NK-92 (cell line): Measurements from ENCODE around the gene HS6ST3.

Experiments used
- DNase-seq: peaks from one replicate; lab custom pipeline; 2025; ENCODE audit not compliant: unreplicated experiment; lab: John Stamatoyannopoulos, UW

Gene HS6ST3

DNA sequence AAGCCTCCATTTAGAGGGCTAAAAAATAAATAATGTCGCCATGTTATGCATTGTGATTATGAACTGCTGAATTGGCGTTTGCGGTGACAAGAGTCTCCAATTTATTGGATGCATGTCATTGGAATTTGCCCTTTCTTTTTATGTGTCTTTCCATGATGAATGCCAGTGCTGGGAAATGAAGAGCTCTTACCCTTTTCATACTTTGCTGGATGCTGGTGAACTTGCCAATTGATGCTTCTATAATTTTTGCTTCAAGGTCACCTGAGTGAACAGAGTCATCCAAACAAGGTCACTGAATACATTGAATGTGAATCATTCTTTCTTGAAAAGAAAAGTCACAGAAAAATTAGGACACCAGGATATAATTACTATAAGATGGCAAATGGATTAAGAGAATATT lies 556.2 kb downstream of the HS6ST3 start:
- DNase-seq: no peak

DNA sequence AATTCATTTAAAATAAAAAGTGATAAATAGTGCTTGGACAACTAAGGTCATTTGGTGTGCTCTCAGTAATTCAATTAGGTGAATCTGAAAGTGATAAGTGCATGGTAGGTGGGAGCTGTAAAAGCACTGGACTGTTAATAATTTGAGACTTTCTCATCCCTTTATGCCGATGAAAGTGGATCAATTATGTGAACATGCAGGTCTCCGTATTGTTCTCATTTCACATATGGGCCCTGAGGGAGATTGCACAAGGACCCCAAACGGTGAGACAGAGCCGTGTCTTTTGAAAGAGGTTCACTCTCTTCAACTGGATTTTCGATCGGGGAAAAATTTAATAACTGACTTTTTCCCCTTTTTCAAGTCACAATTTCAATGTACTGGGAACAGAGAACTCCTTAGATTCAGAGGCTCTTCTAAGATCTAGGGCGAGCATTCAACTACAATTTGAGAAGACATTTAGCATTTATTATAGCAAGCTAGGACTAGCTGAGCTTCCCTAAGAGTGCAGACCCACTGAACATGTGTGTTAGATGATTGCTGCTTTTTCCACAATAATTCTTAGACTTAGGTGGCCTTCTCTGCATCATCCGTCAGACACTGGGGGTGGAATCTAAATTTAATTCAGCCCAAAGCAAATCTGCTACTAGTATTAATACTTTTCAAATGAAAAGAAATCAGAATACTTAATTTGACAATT lies 556.8 kb downstream of the HS6ST3 start:
- DNase-seq: no peak

- DNase-seq: no peak
These were observed 560.5 kb downstream of the HS6ST3 start for GRCh38 chr13:96650301-96650886.

DNA sequence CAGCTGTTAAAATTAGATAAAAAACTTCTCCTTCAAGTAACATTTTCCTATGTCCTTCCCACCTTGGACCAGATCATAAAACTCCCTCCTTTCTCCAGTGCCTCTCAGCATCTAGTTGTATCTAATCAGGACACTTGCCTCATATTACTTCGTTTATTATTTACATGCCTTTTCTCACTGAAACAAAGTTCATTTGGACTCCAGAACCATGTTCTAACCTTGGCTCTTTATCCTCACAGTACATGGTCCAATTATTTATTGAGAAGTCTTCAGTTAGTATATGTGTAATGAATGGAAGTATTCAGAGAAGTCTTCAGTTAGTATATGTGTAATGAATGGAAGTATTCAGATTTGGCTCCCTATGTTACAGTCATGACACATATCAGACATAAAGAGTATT lies 561.7 kb downstream of the HS6ST3 start:
- no peak for DNase-seq

GRCh38 chr13:96652506-96652905 lies 562.6 kb downstream of the HS6ST3 start:
- no peak for DNase-seq

GRCh38 chr13:96661612-96662011 lies 571.7 kb downstream of the HS6ST3 start:
- DNase-seq: no peak

DNA sequence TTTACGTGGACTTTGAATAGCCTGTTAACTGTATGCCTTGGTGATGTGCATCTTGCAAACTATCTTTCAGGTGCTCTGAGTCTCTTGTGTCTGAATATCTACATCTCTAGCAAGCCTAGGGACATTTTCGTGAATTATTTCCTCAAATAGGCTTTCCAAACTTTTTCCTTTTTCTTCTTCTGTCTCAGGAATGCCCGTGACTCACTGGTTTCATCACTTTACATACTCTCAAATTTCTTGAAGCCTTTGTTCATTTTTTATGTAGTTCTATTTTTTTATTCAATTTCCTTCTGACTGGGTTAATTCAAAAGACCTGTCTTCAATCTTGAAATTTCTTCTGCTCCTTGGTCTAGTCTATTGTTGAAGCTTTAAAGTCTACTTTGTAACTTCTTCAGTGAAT lies 572.1 kb downstream of the HS6ST3 start:
- no peak for DNase-seq

DNA sequence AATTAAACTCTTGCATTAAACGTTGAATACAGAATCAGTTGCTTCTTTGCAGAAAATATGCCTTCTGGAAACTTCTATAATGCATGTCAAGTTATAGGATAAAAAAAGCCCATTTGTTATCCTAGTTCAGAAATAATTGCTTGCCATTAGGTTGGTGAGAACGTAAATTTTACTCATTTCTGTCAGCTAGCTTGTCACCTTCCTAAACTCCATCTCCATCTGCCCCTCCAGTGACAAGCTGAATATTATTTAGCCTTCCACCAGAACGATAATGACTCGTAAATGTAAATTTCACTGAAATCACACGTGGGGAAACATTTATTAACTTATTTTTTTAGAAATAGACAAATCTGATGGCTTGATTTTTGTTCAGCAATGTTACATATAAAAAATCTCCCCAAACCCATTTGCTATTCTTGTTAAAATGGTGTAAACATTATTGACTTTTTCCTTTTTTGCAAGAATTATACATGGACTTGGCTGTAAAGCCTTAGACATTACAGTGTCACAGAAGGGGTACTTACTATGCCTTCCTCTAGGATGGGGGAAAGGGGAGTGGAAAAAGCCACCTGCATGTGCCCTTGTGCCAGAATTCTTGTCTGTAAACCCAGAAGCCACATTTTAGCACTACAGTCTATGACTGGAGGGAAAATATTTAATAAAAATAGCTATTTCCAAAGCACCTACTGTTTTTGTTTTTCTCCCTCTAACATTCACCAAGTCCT lies 577.5 kb downstream of the HS6ST3 start:
- no peak for DNase-seq

DNA sequence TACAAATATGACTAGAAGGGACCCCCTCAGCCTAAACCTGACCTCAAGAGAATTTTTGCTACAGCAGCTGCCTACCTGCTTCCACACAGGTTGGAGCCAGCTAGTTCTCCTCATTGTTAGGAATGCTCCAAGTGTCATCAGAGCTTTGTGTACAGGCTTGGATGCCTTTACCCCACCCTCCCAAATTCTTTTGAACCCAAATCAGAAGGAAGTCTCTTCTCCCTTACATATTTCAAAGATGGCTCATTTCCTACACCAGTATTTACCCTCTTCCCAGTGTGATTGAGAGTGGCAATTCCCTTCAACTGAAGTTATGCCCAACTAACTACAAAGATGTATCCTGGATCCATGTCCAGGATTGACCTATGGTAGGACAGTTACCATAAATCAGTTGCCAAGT lies 581.2 kb downstream of the HS6ST3 start:
- DNase-seq: no peak

DNA sequence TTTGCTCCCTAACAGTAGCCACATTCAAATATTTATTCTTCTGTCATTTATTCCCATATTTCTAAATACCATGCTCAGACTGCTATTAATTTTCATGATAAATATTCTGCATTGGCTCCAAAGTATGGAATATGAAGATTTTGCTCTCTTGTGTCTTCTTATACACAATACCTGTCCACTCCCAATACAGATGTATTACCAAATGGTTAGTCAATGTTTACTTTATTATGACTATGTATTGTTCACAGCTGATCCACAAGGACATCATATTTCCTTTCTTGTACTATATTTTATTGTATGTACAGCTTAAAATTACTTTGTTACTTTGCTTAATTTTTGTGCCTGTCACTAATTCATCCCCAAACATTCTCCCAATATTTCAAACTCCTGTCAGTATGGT lies 582.1 kb downstream of the HS6ST3 start:
- DNase-seq: no peak

- DNase-seq: no peak
These were observed 583.9 kb downstream of the HS6ST3 start for GRCh38 chr13:96673825-96674224.

GRCh38 chr13:96677029-96677428 lies 587.1 kb downstream of the HS6ST3 start:
- DNase-seq: no peak

GRCh38 chr13:96678801-96679200 lies 588.9 kb downstream of the HS6ST3 start:
- DNase-seq: no peak

DNA sequence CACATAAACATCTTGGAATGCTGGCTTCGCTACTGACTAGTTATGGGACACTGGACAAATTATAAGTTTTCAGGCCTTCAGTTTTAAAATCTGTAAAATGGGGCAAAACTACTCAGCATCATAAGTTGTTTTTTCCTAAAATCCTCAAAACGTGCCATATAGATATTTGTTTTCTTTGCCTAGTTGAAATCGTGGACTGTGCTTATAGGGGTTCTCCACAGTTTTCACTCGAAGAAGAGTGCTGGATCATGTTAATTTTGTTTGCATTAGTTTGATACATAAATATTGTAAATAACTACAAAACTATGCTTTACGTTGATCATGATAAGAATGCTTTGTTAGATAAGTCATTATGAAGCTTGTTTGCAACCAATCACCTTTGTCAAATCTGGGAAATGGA lies 591.0 kb downstream of the HS6ST3 start:
- DNase-seq: no peak

DNA sequence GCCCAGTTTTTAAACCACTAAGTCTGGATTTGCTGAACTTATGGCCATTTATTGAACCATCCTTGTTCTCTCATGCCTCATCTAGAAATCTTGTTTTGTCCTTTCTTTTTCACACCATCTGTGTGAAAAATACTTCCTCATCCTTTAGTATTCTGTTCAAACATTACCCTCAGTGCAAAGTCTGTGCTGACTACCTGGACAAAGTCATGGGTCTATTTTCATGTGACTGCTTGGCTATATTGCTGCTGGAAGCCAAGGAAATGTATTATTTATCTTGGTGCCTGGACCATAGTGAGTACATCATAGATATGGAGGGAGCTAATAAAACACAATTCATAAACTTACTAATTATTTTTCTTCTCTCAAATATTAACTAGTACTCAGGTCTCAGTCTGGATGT lies 591.9 kb downstream of the HS6ST3 start:
- DNase-seq: no peak

DNA sequence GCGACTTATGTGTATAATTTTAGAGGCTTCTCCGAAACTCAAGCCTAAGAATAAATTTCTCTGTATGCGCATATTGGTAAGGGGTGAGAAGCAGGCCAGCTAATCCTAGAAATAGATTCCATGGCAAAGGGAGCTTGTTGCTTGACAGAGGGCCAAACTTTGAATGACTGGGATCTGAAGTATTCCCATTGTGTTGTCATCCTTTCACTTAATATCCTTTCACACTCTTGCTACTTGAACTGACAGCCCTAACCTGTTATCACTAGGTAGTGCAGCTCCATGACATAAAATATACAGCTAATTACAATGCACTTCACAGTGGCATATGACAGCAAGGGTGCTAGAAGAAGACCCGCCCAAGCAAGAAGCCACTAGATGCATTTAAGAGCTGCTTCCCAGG lies 594.6 kb downstream of the HS6ST3 start:
- no peak for DNase-seq

DNA sequence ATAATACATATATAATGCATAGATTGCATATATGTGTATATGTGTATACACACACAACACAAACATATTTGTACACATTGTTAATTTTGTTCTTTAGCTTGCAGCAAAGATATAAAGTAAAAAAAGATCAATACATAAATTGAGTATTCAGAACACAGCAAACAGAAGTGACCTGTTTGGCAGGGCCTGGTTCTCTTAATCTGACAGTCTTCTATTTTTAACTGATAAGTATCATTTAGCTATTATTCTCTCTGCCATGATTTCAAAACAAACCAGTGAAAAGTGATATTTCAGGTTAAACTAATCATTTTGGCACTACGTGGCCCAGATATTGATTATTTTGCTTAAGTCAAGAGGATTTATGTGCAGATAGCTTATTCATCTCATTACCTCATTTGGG lies 595.0 kb downstream of the HS6ST3 start:
- DNase-seq: no peak

DNA sequence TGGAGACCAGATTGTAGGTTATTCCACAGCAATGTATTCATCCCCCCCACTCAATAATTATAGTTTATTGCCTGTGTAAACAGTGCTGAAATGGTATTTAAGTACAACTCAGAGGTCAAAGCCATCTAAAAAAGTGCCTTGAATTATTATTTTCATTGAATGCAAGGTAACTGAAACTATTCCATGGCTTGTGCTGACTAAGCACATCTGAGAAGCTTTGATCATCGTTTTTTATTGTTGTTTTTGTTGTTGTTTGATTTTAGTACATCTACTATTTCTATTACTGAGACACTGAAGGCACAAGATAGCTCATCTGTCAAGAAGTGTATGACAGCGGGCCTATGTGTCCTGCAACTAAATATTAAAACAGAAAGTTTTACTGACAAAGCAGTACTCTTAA lies 596.4 kb downstream of the HS6ST3 start:
- no peak for DNase-seq

DNA sequence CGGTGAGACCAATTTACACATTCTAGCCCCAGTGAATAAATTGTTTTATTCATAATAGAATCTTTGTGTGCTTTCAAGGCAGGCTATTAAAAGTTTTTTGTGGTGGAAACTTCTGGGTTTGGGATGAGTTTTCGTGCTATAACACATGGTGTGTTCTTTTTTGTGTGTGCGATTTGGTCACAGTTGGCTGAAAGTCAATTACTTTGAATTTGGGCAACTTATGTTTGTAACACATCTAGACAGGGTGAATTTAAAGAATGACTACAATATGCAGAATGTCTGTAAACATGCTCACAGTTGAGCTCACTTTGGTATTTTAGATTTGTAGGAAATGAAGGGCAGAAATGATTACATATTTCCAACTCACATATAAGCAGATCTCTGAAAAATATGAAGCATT lies 597.3 kb downstream of the HS6ST3 start:
- no peak for DNase-seq

DNA sequence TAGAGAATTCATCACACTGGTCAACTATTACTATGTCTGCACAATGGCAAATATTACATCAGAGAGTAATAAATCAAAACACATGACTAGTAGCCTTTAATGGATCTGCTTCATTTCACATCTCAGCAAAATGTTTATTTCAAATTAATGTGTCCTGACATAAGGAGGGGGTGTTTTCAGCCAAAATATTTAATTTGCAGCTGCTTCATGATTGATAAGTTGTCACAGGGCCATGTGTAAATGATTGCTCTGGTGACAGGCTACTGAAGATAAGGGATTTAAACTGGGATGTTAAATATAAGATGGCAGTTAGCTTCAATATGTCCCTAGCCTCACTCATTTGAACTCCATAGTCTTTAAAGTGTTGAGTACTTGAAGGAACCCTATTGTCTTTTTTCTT lies 601.1 kb downstream of the HS6ST3 start:
- DNase-seq: no peak

- DNase-seq: no peak
These were observed 606.5 kb downstream of the HS6ST3 start for GRCh38 chr13:96696389-96696900.

DNA sequence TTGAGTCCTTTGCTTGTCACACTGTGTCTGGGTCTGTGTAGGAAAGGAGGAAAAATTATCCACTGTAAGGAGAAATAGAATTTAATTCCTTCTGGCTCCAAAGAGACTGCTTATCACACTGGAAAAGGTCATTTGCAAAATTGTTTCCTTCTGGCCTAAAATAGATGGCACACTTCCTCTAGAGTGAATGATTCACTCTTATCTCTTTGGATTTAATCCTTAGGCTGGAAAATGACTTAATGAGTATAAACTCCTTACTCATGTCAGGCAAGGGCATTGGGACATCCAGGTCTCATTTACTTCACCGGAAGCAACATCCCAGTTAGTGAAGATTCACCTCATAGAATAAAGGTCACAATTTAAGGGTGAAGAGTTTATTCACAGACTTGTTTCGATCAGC lies 610.8 kb downstream of the HS6ST3 start:
- no peak for DNase-seq
